ENCODE results near the gene ANO9.

DNA sequence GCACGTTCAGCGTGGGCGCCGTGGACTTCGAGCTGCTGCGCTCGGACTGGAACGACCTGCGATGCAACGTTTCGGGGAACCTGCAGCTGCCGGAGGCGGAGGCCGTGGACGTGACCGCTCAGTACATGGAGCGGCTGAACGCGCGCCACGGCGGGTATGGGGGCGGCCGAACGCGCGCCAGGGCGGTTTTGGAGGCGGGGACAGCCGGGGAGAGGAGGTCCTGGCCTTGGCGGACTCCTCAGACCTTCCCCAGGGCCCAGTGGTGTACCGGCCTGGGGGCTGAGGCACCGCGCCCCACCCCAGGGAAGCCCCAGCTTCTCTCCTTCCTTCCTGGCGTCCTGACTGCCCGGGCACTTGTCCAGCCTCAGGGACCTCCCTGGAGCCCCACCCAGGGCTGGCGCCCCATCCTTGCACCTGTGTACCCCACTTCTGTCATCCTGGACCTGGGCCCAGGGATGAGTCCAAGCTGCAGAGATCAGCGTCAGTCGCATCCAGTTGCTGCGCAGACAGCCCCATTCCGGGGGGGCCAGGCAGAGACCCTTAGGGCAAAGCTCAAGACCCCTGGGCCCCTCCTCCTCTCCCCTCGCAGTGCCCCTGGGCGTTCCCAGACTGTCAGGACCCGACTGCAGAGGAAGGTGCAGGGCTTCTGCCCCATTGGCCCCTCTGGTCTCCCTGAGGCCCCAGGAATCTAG is 64.5 kb downstream of the ANO9 start:
- TF ChIP-seq EZH2 (IDR thresholded peaks at IDR 0.05; ENCODE audit: low read length, unreplicated experiment) (no peak), EZH2phosphoT487 (IDR thresholded peaks at IDR 0.05; ENCODE audit: borderline replicate concordance, low read length) (no peak)
- TF ChIP-seq, protein P1, sequence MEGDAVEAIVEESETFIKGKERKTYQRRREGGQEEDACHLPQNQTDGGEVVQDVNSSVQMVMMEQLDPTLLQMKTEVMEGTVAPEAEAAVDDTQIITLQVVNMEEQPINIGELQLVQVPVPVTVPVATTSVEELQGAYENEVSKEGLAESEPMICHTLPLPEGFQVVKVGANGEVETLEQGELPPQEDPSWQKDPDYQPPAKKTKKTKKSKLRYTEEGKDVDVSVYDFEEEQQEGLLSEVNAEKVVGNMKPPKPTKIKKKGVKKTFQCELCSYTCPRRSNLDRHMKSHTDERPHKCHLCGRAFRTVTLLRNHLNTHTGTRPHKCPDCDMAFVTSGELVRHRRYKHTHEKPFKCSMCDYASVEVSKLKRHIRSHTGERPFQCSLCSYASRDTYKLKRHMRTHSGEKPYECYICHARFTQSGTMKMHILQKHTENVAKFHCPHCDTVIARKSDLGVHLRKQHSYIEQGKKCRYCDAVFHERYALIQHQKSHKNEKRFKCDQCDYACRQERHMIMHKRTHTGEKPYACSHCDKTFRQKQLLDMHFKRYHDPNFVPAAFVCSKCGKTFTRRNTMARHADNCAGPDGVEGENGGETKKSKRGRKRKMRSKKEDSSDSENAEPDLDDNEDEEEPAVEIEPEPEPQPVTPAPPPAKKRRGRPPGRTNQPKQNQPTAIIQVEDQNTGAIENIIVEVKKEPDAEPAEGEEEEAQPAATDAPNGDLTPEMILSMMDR (conservative IDR thresholded peaks at IDR 0.05; ENCODE audit: low read depth, low read length), result no peak
